ENCODE measurements around the gene RWDD4. TPM values are rescaled to one million over a fixed set of nuclear protein-coding genes. Genes with fewer than 3 reads are reported as not detected.

RWDD4 gene
- total and polyA plus RNA-seq, 9 of the 15 experiments (the other 6 are each of a cell fraction or from before 2014, with no cell fraction given) = 8.4 to 32.5 (median 24.2) TPM

DNA sequence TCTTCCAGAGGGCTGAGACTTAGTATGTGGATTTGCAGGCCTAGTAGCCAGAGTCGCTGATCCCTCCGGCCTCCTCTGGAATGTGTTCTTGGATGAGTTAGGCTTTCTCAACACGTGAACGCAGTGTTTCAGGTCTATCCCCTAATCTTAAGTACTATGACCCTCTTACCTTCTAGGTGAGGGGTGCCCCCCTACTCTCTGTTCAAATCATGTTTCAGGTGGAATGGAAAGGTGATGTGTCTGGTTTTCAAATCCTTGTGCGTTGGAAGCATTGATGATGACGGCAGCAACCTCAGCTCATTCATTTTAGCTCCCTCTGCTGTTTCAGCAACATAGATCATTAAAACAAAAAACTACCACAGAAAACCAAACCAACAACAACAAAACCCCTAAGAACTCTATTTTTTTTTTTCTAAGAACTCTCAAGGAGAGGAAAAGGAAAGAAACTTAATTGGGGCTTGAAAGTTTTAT is 56.4 kb downstream of the RWDD4 start:
- Histone ChIP-seq H3K9me3 (replicated peaks; ENCODE audit: control insufficient read depth, insufficient read depth, low read depth, low read length) (no peaks in the 10 kb centered on the region), H3K9me1 (ENCODE audit: control insufficient read depth, insufficient read depth, low read length) (no peaks in the 10 kb centered on the region), H3K79me2 (ENCODE audit: control insufficient read depth, insufficient read depth, low read length) (no peaks in the 10 kb centered on the region), H3K4me3 (no peak overlapping the region), H3K4me1 (replicated peaks in 1 of 2; ENCODE audit: control insufficient read depth in 2 of 2, insufficient read depth in 2 of 2, low read length in 2 of 2) (no peaks in the 10 kb centered on the region; a peak in 1 of 5 replicates), H3K27ac (ENCODE audit: extremely low read depth, low read depth, low read length) (no peak overlapping the region), H2AFZ (ENCODE audit: low read depth, low read length) (0 out of 2 replicates have a peak overlapping the region, but pooled peaks have one; percentile 15), H4K20me1 (replicated peaks; ENCODE audit: control insufficient read depth, insufficient read depth, low read length) (no peaks in the 10 kb centered on the region), H3K4me2 (ENCODE audit: insufficient read depth, low read length) (no peak overlapping the region), H3K9ac (ENCODE audit: insufficient read depth in 1 of 2, low read depth in 2 of 2, low read length in 2 of 2) (no peak overlapping the region), H3K36me3 (ENCODE audit: control insufficient read depth, insufficient read depth, low read length) (no peaks in the 10 kb centered on the region), H3K27me3 (ENCODE audit: control insufficient read depth in 2 of 2, insufficient read depth in 2 of 2, low read length in 2 of 2) (peaks cover 2 to 15% of the 10 kb centered on the region in 2 experiments; a peak in 3 of 5 replicates)
- DNase-seq (ENCODE audit: extremely low read depth in 1 of 4, low spot score in 3 of 4) (peak in 1 of 4 experiments; percentile 28), FAIRE-seq (peak; percentile 71), ATAC-seq (0 out of 3 replicates have a peak, but pooled peaks have one; percentile 41)
- WGBS (ENCODE audit: insufficient coverage, low coverage, missing lambda C conversion rate) = 34% methylated on average over 5 of the region's 6 CpGs
- BruUV-seq (replicated peaks) = no TSS peak
- in situ Hi-C loops (cut with MboI) = loop anchor here (10.0 kb wide), 2 partner anchors 128 to 878 kb away; no protein-coding TSS in a partner anchor
- CTCF ChIA-PET (ENCODE audit: low intra/inter-chr PET ratio) = interaction anchor here (1.0 kb wide), 1 partner anchor 130 kb away, joined by 7 read pairs; no protein-coding TSS in a partner anchor
- POLR2A ChIA-PET = interaction anchor here (0.6 to 1.0 kb wide), 2 partner anchors 11 to 167 kb away, joined by 3 read pairs; no protein-coding TSS in a partner anchor
- intact Hi-C loops (cut with micrococcal nuclease) = loop anchor here (1.0 kb wide), 1 partner anchor 130 kb away; no protein-coding TSS in a partner anchor
- TF ChIP-seq, protein P1, sequence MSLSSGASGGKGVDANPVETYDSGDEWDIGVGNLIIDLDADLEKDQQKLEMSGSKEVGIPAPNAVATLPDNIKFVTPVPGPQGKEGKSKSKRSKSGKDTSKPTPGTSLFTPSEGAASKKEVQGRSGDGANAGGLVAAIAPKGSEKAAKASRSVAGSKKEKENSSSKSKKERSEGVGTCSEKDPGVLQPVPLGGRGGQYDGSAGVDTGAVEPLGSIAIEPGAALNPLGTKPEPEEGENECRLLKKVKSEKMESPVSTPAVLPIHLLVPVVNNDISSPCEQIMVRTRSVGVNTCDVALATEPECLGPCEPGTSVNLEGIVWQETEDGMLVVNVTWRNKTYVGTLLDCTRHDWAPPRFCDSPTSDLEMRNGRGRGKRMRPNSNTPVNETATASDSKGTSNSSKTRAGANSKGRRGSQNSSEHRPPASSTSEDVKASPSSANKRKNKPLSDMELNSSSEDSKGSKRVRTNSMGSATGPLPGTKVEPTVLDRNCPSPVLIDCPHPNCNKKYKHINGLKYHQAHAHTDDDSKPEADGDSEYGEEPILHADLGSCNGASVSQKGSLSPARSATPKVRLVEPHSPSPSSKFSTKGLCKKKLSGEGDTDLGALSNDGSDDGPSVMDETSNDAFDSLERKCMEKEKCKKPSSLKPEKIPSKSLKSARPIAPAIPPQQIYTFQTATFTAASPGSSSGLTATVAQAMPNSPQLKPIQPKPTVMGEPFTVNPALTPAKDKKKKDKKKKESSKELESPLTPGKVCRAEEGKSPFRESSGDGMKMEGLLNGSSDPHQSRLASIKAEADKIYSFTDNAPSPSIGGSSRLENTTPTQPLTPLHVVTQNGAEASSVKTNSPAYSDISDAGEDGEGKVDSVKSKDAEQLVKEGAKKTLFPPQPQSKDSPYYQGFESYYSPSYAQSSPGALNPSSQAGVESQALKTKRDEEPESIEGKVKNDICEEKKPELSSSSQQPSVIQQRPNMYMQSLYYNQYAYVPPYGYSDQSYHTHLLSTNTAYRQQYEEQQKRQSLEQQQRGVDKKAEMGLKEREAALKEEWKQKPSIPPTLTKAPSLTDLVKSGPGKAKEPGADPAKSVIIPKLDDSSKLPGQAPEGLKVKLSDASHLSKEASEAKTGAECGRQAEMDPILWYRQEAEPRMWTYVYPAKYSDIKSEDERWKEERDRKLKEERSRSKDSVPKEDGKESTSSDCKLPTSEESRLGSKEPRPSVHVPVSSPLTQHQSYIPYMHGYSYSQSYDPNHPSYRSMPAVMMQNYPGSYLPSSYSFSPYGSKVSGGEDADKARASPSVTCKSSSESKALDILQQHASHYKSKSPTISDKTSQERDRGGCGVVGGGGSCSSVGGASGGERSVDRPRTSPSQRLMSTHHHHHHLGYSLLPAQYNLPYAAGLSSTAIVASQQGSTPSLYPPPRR (CRISPR knock-in tag; IDR thresholded peaks at IDR 0.05; ENCODE audit: borderline replicate concordance) = no peak
- no peak for TF ChIP-seq ZNF695 (CRISPR knock-in tag; IDR thresholded peaks at IDR 0.05)
- no peak for TF ChIP-seq ZNF561 (CRISPR knock-in tag; conservative IDR thresholded peaks at IDR 0.05)
- no peak for TF ChIP-seq ZNF133 (CRISPR knock-in tag; IDR thresholded peaks at IDR 0.05)
- TF ChIP-seq JUND (IDR thresholded peaks at IDR 0.05; ENCODE audit: borderline replicate concordance, low read depth, low read length) = peak; percentile 6; the same call in 1 of the 2 replicates
- TF ChIP-seq JUND (tag; IDR thresholded peaks at IDR 0.05; ENCODE audit: borderline replicate concordance, low read depth, low read length) = no peak
- 0 out of 2 replicates have a peak, but pooled peaks have one; percentile 19 for TF ChIP-seq SMC3 (conservative IDR thresholded peaks at IDR 0.05; ENCODE audit: insufficient read depth, low read depth, low read length)
- TF ChIP-seq YBX1 (IDR thresholded peaks at IDR 0.05) = no peak
- peak; percentile 48; the same call in 1 of the 2 replicates for TF ChIP-seq CREM (IDR thresholded peaks at IDR 0.05; ENCODE audit: low read depth)
- TF ChIP-seq, protein P2, sequence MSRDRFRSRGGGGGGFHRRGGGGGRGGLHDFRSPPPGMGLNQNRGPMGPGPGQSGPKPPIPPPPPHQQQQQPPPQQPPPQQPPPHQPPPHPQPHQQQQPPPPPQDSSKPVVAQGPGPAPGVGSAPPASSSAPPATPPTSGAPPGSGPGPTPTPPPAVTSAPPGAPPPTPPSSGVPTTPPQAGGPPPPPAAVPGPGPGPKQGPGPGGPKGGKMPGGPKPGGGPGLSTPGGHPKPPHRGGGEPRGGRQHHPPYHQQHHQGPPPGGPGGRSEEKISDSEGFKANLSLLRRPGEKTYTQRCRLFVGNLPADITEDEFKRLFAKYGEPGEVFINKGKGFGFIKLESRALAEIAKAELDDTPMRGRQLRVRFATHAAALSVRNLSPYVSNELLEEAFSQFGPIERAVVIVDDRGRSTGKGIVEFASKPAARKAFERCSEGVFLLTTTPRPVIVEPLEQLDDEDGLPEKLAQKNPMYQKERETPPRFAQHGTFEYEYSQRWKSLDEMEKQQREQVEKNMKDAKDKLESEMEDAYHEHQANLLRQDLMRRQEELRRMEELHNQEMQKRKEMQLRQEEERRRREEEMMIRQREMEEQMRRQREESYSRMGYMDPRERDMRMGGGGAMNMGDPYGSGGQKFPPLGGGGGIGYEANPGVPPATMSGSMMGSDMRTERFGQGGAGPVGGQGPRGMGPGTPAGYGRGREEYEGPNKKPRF (IDR thresholded peaks at IDR 0.05; ENCODE audit: low read depth, low read length) = no peak
